ENCODE data around the gene CACNA1S. TPM values are rescaled to one million over a fixed set of nuclear protein-coding genes. Genes with fewer than 3 reads are reported as not detected.

Gene CACNA1S
- total RNA-seq, 2 donors from 2014 or later: not detected

DNA sequence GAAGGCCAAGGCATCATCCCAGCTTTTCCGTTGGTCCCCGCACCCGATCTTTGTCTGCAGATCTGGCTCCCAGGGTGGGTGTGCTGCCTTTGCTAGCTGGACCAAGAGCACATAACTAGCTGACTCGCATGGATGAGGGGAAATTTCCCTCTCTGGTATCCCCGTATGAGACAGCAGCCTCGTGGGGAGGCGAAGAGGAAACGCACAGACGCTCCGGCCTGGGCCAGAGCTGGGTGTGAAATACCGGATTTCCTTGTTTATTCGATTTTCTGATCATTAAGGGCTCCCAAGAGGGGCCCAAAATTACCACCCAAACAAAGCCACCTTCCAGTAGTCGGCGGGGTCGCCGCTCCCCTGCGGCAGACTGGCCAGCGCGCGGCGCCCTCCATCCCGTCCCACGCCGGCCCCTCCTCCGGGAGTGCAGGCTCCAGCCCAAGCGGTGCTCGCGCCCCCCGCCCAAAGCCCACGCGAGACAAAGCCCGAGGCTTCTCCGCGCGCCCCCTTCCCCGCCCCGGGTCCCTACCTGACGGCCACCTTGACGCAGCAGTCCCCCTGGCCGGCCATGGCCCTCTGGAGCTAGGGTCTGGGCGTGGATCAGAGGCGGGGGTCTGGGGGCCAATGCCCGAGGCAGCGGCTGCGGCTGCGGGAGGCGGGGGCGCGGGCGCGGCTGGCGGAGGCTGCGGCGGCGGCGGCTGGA is 89.3 kb downstream of the CACNA1S start:
- no peak for DNase-seq (ENCODE audit: low spot score)
- H3K4me3 ChIP-seq: peak overlapping the region; percentile 81
- H3K36me3 ChIP-seq: no peaks in the 10 kb centered on the region
- H3K27ac ChIP-seq: no peak overlapping the region
- TF ChIP-seq, protein P1, sequence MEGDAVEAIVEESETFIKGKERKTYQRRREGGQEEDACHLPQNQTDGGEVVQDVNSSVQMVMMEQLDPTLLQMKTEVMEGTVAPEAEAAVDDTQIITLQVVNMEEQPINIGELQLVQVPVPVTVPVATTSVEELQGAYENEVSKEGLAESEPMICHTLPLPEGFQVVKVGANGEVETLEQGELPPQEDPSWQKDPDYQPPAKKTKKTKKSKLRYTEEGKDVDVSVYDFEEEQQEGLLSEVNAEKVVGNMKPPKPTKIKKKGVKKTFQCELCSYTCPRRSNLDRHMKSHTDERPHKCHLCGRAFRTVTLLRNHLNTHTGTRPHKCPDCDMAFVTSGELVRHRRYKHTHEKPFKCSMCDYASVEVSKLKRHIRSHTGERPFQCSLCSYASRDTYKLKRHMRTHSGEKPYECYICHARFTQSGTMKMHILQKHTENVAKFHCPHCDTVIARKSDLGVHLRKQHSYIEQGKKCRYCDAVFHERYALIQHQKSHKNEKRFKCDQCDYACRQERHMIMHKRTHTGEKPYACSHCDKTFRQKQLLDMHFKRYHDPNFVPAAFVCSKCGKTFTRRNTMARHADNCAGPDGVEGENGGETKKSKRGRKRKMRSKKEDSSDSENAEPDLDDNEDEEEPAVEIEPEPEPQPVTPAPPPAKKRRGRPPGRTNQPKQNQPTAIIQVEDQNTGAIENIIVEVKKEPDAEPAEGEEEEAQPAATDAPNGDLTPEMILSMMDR (IDR thresholded peaks at IDR 0.05): no peak
- H3K9me3 ChIP-seq: no peaks in the 10 kb centered on the region
- peaks cover 14 to 35% of the 10 kb centered on the region in 2 donors for H3K4me1 ChIP-seq (ENCODE audit: control insufficient read depth in 1 of 2, low read depth in 2 of 2)
- no peaks in the 10 kb centered on the region for H3K27me3 ChIP-seq (replicated peaks; ENCODE audit: insufficient read depth)
- ATAC-seq (ENCODE audit: insufficient number of reproducible peaks, low FRiP score, low read depth): no peak

DNA sequence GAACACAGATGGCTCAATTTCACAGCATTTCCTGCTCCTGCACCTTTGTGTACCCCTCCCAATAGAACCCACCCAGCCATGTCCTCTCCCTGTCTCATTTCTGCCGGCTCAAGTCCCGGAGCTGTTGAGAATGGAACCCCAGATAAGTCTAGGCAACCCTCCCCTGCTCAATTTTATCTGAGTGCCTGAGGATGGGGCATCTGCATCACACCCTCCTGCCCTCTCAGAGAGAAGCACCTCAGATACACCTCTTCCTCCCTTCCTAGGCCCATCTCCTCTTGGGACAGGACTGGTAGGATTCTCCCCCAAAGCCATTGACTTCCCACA is 89.8 kb downstream of the CACNA1S start:
- peaks cover 14 to 35% of the 10 kb centered on the region in 2 donors for H3K4me1 ChIP-seq (ENCODE audit: control insufficient read depth in 1 of 2, low read depth in 2 of 2)
- no peaks in the 10 kb centered on the region for H3K27me3 ChIP-seq (replicated peaks; ENCODE audit: insufficient read depth)
- DNase-seq (ENCODE audit: low spot score): no peak
- no peak for ATAC-seq (ENCODE audit: insufficient number of reproducible peaks, low FRiP score, low read depth)
- TF ChIP-seq, protein P1 (IDR thresholded peaks at IDR 0.05): no peak
- H3K36me3 ChIP-seq: no peaks in the 10 kb centered on the region
- H3K9me3 ChIP-seq: no peaks in the 10 kb centered on the region
- H3K27ac ChIP-seq: no peak overlapping the region
- H3K4me3 ChIP-seq: peak overlapping the region; percentile 81

DNA sequence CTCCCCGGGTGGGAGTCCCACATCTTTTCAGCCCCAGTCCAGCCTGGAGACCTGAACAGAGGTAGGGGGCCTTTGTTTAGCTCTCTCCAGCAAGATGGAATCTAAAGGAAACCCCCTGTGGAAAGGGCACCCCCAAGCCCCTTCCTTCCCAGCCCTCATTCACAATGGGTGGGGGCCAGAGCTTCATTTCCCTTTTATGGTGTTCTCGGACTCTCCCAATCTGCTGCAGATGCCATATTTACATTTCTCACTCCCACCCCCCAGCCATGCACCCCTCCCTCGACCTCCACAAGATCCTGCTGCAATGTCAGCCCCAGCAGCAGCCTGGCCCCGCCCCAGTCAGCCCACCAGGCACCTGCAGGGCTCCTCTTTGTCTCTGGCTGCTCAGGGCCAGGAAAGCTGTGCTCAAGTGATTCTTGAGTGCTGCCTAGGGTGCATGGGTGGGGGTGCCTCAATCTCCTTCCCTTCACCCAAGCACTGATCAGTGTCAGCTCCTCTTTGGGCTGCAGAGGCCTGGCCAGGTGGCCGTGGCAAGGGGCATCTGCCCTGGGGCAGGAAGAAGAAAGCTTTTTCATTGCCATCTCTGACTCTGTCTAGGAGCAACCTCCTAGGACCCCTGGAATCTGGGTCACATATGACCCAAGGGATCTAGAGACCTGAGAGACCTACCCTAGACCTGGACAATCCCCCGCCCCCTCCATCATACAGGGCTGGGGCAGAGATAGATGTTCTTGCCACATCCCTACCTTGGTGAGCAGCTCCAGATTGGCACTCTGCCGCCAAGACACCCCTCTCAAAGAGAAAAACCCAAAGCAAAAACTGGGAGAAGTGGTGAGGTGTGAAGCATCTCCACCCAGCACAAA is 90.4 kb downstream of the CACNA1S start:
- peaks cover 12 to 29% of the 10 kb centered on the region in 2 donors for H3K4me1 ChIP-seq (ENCODE audit: control insufficient read depth in 1 of 2, low read depth in 2 of 2)
- TF ChIP-seq, protein P1 (IDR thresholded peaks at IDR 0.05): no peak
- H3K27ac ChIP-seq: no peak overlapping the region
- no peak for ATAC-seq (ENCODE audit: insufficient number of reproducible peaks, low FRiP score, low read depth)
- peak overlapping the region; percentile 81 for H3K4me3 ChIP-seq
- no peaks in the 10 kb centered on the region for H3K9me3 ChIP-seq
- no peak for DNase-seq (ENCODE audit: low spot score)
- no peaks in the 10 kb centered on the region for H3K36me3 ChIP-seq
- no peaks in the 10 kb centered on the region for H3K27me3 ChIP-seq (replicated peaks; ENCODE audit: insufficient read depth)

DNA sequence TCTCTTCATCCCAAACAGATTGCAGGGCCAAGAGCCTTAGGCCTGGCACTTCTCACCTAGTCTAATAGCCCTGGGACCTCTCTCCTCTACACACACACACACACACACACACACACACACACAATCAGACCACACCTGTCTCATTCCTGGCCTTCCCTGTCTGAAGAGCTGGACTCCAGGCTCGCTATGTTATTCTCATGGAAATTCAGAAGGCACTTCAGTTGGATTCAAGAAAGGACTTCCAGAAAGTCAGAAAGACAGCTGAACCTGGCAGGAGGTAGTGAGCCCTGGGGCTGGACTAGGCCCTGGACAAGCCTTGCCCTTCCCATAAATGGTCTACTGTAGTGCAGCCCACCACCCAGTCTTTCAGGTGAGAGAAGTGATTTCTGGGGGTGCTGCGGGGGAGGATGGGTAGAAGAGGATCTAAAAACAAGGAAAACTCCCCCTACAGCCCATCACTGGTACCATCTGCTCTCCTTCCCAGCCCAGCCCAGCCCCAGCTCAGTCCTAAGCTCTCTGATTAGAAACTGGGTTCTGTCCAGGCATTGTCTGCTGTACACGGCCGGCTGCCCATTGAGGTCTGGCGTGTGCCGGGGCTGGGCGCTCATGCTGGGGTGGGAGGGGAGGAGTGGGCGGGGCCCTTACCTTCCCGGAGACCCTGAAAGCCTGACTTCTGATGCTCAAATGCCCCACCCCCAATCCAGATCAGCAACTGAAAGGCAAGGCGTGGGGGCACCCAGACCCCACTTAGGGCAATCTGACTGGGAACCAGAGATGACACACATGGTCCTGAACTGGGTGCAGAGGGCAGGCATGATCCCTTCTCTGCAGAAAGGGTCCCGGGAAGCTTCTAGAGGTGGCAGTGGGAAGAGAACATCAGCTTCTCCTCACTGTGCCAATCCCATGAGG is 91.3 kb downstream of the CACNA1S start:
- no peak overlapping the region for H3K27ac ChIP-seq
- H3K27me3 ChIP-seq (replicated peaks; ENCODE audit: insufficient read depth): no peaks in the 10 kb centered on the region
- H3K4me3 ChIP-seq: no peak overlapping the region
- H3K4me1 ChIP-seq (ENCODE audit: control insufficient read depth in 1 of 2, low read depth in 2 of 2): peaks cover 6 to 27% of the 10 kb centered on the region in 2 donors
- H3K9me3 ChIP-seq: no peaks in the 10 kb centered on the region
- DNase-seq (ENCODE audit: low spot score) (no peak), ATAC-seq (ENCODE audit: insufficient number of reproducible peaks, low FRiP score, low read depth) (no peak)
- TF ChIP-seq, protein P1 (IDR thresholded peaks at IDR 0.05): no peak
- H3K36me3 ChIP-seq: no peaks in the 10 kb centered on the region

Measured in thoracic aorta (tissue), 2 donors.